HG03108 (cell line): Measurements from ENCODE around the gene CYP4F22.
"Not testable (repeated sequence)": the region's sequence is repeated elsewhere in the genome, so short reads cannot be mapped to it uniquely, and the experiment has no call there.

ENCODE experiments used
- ATAC-seq: cut with Tn5 transposase; IDR thresholded peaks from one replicate; pipeline ENCODE4 v1.9.1; 2021; ENCODE audit warnings: moderate library complexity; ENCODE audit not compliant: unreplicated experiment

Gene CYP4F22

GRCh38 chr19:15564534-15565168 lies 56.3 kb downstream of the CYP4F22 start:
- no peak for ATAC-seq

DNA sequence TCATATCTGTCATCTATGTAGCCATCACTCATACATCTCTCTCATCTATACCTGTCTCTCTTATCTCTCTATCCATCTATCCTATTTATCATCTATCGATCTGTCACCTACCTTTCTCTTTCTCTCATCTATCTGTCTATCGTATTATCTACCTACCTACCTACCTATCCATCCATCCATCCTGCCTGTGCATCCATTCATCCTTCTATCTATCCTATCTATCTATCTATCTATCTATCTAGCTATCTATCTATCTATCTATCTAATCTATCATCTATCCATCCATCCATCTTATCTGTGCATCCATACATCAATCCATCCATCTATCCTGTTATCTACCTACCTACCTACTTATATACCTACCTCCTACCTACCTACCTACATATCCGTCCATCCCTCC lies 62.1 kb downstream of the CYP4F22 start:
- no peak for ATAC-seq

DNA sequence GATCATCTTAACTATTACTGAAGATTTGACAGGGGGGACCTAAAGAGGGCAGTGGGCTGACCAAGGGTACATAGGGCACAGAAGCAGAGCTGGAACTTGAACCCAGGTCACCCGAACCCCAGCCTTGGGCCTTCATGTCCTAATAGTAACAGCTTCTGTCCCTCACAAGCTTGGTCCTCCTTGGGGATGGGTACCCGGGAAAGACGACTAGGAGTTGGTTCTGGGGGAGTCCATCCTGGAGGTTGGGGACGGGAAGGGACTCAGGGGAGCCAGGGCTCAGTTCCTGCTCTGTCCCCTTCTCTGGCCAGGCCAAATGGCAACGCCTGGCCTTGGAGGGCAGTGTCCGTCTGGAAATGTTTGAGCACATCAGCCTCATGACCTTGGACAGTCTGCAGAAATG lies 67.1 kb downstream of the CYP4F22 start:
- no peak for ATAC-seq

GRCh38 chr19:15576526-15577156 lies 68.3 kb downstream of the CYP4F22 start:
- ATAC-seq = no peak

DNA sequence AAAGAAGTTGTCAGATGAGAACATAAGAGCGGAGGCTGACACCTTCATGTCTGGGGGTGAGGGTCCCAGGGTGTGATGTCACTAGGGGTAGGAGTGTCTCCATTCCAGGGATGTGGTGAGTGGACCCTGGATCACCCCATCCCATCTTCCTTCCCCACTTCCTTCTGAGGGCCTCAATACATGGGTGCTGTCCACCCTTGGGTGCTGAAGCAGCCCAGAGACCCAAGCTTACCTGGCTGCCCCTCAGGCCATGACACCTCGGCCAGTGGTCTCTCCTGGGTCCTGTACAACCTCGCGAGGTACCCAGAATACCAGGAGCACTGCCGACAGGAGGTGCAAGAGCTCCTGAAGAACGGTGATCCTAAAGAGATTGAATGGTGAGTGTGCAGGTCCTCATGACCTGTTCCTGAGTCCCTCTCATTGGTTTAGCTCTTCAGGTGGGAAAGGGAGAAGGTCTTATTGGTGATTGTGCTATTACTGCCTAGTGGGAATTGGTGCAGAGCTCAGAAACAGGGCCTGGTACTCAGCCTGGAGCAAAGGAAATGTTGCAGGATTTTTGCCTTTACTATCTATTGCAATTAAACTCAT lies 69.0 kb downstream of the CYP4F22 start:
- ATAC-seq = no peak

- ATAC-seq = no peak
These were observed 75.0 kb downstream of the CYP4F22 start for GRCh38 chr19:15583346-15583745.

DNA sequence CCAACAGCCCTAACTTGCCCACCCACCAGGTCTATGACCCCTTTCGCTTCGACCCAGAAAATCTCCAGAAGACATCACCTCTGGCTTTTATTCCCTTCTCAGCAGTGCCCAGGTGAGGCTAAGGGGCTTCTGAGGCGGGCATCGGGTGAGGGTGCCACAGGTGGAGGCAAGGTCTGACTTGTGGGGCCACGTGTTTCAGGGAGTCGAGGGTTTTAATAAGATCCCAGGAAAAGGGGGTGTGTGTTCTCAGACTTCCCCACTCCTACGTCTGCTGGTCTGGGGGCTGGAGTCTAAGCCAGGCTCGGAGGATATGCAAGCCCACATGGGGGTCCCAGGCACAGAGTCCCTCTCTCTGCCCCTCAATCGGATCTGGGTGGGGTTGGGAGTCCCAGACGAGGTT lies 75.8 kb downstream of the CYP4F22 start:
- ATAC-seq = no peak

GRCh38 chr19:15584541-15585115 lies 76.3 kb downstream of the CYP4F22 start:
- no peak for ATAC-seq

DNA sequence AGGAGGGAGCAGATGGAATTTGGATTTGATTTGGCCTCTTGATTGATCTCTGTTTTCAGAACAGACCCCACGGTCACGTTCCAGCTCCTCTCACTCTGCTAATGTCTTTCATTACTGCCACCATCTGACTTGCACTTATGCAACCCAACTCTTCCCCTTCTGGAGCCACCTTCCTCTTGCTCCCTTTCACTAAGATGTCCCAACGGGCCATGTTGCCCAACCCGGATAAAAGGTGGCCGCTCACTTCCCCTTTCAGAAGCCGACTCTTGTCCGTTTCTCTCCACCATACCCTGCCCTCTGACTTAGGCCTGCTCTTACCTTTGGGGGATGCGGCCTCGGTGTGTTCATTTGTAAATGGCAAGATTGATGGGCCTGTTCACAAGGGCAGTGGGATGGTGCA lies 79.3 kb downstream of the CYP4F22 start:
- ATAC-seq = no peak

DNA sequence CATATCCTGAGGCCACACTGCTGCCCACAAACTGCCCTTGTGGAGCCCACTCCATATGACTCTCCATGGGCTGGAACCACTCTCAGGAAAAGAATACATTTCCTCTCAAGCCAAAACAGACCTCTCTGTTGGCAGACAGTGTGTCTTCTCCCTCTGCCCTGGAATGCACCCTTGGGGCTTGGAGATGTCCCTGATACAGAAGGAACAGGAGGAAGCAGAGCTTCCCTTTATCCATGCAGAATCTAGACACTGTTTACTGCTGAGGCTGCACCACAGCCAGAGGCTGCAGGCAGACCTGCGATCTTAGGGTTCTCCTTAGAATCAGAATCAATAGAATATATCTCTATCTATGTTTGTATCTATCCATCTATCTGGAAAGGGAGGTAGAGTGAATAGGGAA lies 79.9 kb downstream of the CYP4F22 start:
- ATAC-seq = no peak

DNA sequence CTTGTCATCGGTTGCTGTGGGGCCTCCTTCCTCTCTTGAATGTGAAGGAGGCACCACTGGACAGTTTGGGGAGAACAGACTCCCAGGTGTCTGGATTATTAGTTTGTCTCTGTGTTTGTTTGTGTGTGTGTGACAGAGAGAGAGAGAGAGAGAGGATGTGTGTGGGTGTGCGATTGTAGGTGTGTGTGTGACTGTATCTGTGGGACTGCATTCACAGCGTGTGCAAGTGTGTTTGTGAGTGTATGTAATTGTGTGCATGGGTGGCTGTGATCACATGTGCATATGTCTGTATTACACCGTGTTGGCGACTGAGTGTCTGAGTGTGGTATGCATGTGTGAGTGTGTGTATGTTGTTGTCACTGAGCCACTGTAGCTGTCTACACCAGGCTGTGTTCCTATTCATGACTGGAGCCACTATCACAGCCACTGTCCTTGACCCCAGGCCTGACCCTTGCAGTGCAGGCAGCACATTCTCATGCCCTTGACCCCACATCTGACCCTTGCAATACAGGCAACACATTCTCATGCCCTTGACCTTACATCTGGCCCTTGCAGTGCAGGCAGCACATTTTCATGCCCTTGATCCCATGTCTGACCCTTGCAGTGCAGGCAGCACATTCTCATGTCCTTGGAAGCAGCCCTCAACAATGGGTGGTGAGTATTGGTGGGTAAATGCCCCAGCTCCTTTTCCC lies 81.6 kb downstream of the CYP4F22 start:
- ATAC-seq = no peak

- ATAC-seq = no peak
These were observed 83.5 kb downstream of the CYP4F22 start for GRCh38 chr19:15591796-15592195.

DNA sequence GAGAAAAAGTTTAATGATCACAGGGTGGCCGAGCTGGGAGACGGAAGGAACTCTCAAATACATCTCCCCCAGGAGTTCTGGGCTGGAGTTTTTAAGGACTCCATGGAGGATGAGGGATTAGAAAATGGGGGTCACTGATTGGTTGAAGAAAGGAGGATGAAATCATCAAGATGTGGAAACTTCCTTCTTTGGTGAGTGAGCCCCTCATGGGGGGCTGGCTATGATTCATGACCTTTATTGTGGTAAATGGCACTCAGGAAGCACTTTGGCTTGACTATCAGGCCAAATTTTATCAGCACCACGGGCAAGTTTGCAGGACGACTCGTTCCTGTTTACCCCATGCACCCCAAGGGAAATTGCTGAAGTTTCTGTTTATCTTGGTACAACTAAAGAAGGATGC lies 84.2 kb downstream of the CYP4F22 start:
- not testable (repeated sequence) for ATAC-seq

DNA sequence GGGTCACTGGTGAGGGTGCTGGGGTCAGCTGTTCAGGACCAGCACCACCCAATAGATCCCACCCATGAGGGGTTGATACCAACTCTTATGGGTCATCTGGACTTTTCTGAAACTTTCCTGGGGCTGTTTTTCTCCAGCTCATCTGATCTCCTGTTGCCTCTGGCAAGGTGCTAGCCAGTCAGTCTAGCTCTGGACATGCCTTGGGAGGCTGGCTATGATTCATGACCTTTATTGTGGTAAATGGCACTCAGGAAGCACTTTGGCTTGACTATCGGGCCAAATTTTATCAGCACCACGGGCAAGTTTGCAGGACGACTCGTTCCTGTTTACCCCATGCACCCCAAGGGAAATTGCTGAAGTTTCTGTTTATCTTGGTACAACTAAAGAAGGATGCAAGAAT lies 85.4 kb downstream of the CYP4F22 start:
- not testable (repeated sequence) for ATAC-seq

- no peak for ATAC-seq
These were observed 86.7 kb downstream of the CYP4F22 start for GRCh38 chr19:15595069-15595468.
